ENCODE measurements around the gene OSBPL2.

GRCh38 chr20:62222972-62223371 is 15.3 kb upstream of the OSBPL2 start:
- TF ChIP-seq EZH2 (IDR thresholded peaks at IDR 0.05; ENCODE audit: insufficient read depth, poor library complexity, severe bottlenecking): no peak
- no peak for TF ChIP-seq EZH2phosphoT487 (IDR thresholded peaks at IDR 0.05; ENCODE audit: insufficient read depth, low read depth)
